OCI-LY1 (cell line): ENCODE data around the gene GABBR2.
A peak's percentile ranks its signal among the peaks of the same experiment; 100 is the strongest.

Experiments
- H2AFZ ChIP-seq: fragments of 200-600 bp; sonication (generic), shearing (Covaris generic); 2 replicates; pipeline ENCODE4 v1.6.0; 2014; ENCODE audit warnings: antibody characterized with exemption, mild to moderate bottlenecking, low read length
- H3F3A ChIP-seq: fragments of 200-600 bp; sonication (generic), shearing (Covaris generic); 2 replicates; pipeline ENCODE4 v1.6.0; 2014; ENCODE audit warnings: mild to moderate bottlenecking, antibody characterized with exemption, low read length, moderate library complexity; ENCODE audit not compliant: insufficient read depth
- H3K27ac ChIP-seq: fragments of 200-600 bp; sonication (generic); 2 replicates; pipeline ENCODE4 v1.5.1; 2014; ENCODE audit warnings: low read length, mixed run types, mild to moderate bottlenecking, low read depth; ENCODE audit not compliant: poor library complexity, severe bottlenecking
- H3K27me3 ChIP-seq: fragments of 200-600 bp; sonication (generic); 2 replicates; pipeline ENCODE4 v1.6.0; 2014; ENCODE audit warnings: antibody characterized with exemption, mild to moderate bottlenecking, low read length, moderate library complexity; ENCODE audit not compliant: insufficient read depth
- H3K36me3 ChIP-seq: fragments of 200-600 bp; sonication (generic); 2 replicates; pipeline ENCODE4 v1.6.1; 2014; ENCODE audit warnings: mild to moderate bottlenecking, antibody characterized with exemption, low read length, moderate library complexity, mixed read lengths; ENCODE audit not compliant: insufficient read depth
- H3K4me1 ChIP-seq: fragments of 200-600 bp; sonication (generic); 2 replicates; pipeline ENCODE4 v1.5.1; 2014; ENCODE audit warnings: mild to moderate bottlenecking, low read length, moderate library complexity; ENCODE audit not compliant: insufficient read depth, severe bottlenecking
- H3K4me2 ChIP-seq: fragments of 200-600 bp; sonication (generic), shearing (Covaris generic); 2 replicates; pipeline ENCODE4 v1.6.1; 2014; ENCODE audit warnings: low read length
- H3K4me3 ChIP-seq: fragments of 200-600 bp; sonication (generic); 2 replicates; pipeline ENCODE4 v1.5.1; 2014; ENCODE audit warnings: low read length, low read depth, mild to moderate bottlenecking, mixed read lengths; ENCODE audit not compliant: poor library complexity, severe bottlenecking
- H3K79me2 ChIP-seq: fragments of 200-600 bp; shearing (Covaris generic); 2 replicates; pipeline ENCODE4 v1.6.1; 2016; ENCODE audit warnings: mixed run types, low read length, mixed read lengths; ENCODE audit not compliant: insufficient read depth
- H3K9ac ChIP-seq: fragments of 200-600 bp; sonication (generic), shearing (Covaris generic); 2 replicates; pipeline ENCODE4 v1.6.1; 2014; ENCODE audit warnings: mild to moderate bottlenecking, low read length, mixed read lengths
- H3K9me2 ChIP-seq: fragments of 200-600 bp; sonication (generic), shearing (Covaris generic); 2 replicates; pipeline ENCODE4 v1.6.1; 2014; ENCODE audit warnings: low read depth, mild to moderate bottlenecking, low read length, mixed read lengths
- H3K9me3 ChIP-seq: fragments of 200-600 bp; shearing (Covaris generic); 2 replicates; pipeline ENCODE4 v1.6.1; 2014; ENCODE audit warnings: low read length, mixed read lengths
- H4K20me1 ChIP-seq: fragments of 200-600 bp; sonication (generic), shearing (Covaris generic); 2 replicates; pipeline ENCODE4 v1.6.0; 2016; ENCODE audit warnings: mild to moderate bottlenecking, low read length; ENCODE audit not compliant: insufficient read depth
- CTCF ChIP-seq: fragments of 200-600 bp; sonication (generic), shearing (Covaris generic); IDR thresholded peaks from 2 replicates; pipeline ENCODE4 v1.5.1; 2017; ENCODE audit warnings: mild to moderate bottlenecking, antibody characterized with exemption, low read length, moderate library complexity, mixed read lengths
- EZH2 ChIP-seq: fragments of 200-600 bp; sonication (generic), shearing (Covaris generic); IDR thresholded peaks from 2 replicates; pipeline ENCODE4 v1.8.0; 2017; ENCODE audit warnings: borderline replicate concordance, mixed run types, mild to moderate bottlenecking, antibody characterized with exemption, low read length, moderate library complexity, mixed read lengths

The GABBR2 gene

GRCh38 chr9:98367371-98367900 is 341.3 kb downstream of the GABBR2 start:
- Histone ChIP-seq H3K27ac (no peak overlapping the region), H3K9me2 (no peaks in the 10 kb centered on the region), H3K36me3 (no peaks in the 10 kb centered on the region), H3K27me3 (peaks cover 6% of the 10 kb centered on the region; the same call in 1 of the 2 replicates), H3K9ac (no peak overlapping the region), H3K9me3 (peaks cover 4% of the 10 kb centered on the region; the same call in 1 of the 2 replicates), H3K4me1 (no peaks in the 10 kb centered on the region), H3K79me2 (no peaks in the 10 kb centered on the region), H4K20me1 (no peaks in the 10 kb centered on the region), H3F3A (no peaks in the 10 kb centered on the region), H2AFZ (no peak overlapping the region), H3K4me3 (no peak overlapping the region), H3K4me2 (no peak overlapping the region)
- no peak for TF ChIP-seq CTCF
- no peak for TF ChIP-seq EZH2

- Histone ChIP-seq H3K9me2 (no peaks in the 10 kb centered on the region), H4K20me1 (no peaks in the 10 kb centered on the region), H3K27me3 (peaks cover 6% of the 10 kb centered on the region; the same call in 1 of the 2 replicates), H3K79me2 (no peaks in the 10 kb centered on the region), H3K9me3 (peaks cover 4% of the 10 kb centered on the region; the same call in 1 of the 2 replicates), H3K27ac (no peak overlapping the region), H3K9ac (no peak overlapping the region), H3F3A (no peaks in the 10 kb centered on the region), H3K36me3 (no peaks in the 10 kb centered on the region), H2AFZ (no peak overlapping the region), H3K4me3 (no peak overlapping the region), H3K4me2 (no peak overlapping the region), H3K4me1 (no peaks in the 10 kb centered on the region)
- no peak for TF ChIP-seq EZH2
- TF ChIP-seq CTCF: no peak
These were observed 343.0 kb downstream of the GABBR2 start for GRCh38 chr9:98365781-98366180.

- no peaks in the 10 kb centered on the region for H3K9me2 ChIP-seq
- H3F3A ChIP-seq: no peaks in the 10 kb centered on the region
- no peaks in the 10 kb centered on the region for H3K79me2 ChIP-seq
- H2AFZ ChIP-seq: no peak overlapping the region
- H3K27me3 ChIP-seq: peaks cover 2% of the 10 kb centered on the region; the same call in 1 of the 2 replicates
- H3K9me3 ChIP-seq: peaks cover 4% of the 10 kb centered on the region; the same call in 1 of the 2 replicates
- H3K4me2 ChIP-seq: no peak overlapping the region
- H3K4me1 ChIP-seq: no peaks in the 10 kb centered on the region
- H3K4me3 ChIP-seq: no peak overlapping the region
- no peak overlapping the region for H3K9ac ChIP-seq
- H4K20me1 ChIP-seq: no peaks in the 10 kb centered on the region
- H3K27ac ChIP-seq: no peak overlapping the region
- peak; percentile 47; the same call in 1 of the 2 replicates for TF ChIP-seq CTCF
- no peak for TF ChIP-seq EZH2
- H3K36me3 ChIP-seq: no peaks in the 10 kb centered on the region
These were observed 343.5 kb downstream of the GABBR2 start for GRCh38 chr9:98365227-98365669.
